Kidney (tissue), 14 donors: ENCODE measurements around the gene ARHGAP26. TPM values are rescaled to one million over a fixed set of nuclear protein-coding genes. Genes with fewer than 3 reads are reported as not detected.

Source experiments
- DNase-seq, 5 donors: peaks; one replicate each; pipeline ENCODE4 v3.0.0-alpha.2; 2013 to 2020
- FAIRE-seq: peaks from 2 replicates; lab custom pipeline; 2012; peaks lifted over from hg19 to GRCh38; lab: Jason Lieb, UNC
- H3K27ac ChIP-seq, 2 donors: one replicate each; pipeline ENCODE4 v1.7.0; 2013; ENCODE audit warnings: low read depth in 2 of 2, low read length in 2 of 2, inconsistent platforms in 1 of 2
- H3K27me3 ChIP-seq: one replicate; pipeline ENCODE4 v1.7.1; 2013; ENCODE audit warnings: low read length, inconsistent platforms; ENCODE audit not compliant: control insufficient read depth, insufficient read depth
- H3K36me3 ChIP-seq, 3 donors: one replicate each; pipeline versions ENCODE4 v1.7.0 to v1.7.1; 2013; ENCODE audit warnings: low read length in 3 of 3, control low read depth in 1 of 3, inconsistent platforms in 1 of 3; ENCODE audit not compliant: insufficient read depth in 3 of 3, control insufficient read depth in 2 of 3
- H3K4me1 ChIP-seq, 3 donors: one replicate each; pipeline versions ENCODE4 v1.7.0 to v1.7.1; 2013; ENCODE audit warnings: low read length in 3 of 3, inconsistent platforms in 1 of 3, low read depth in 1 of 3; ENCODE audit not compliant: control insufficient read depth in 2 of 3, insufficient read depth in 2 of 3
- H3K4me3 ChIP-seq, 3 donors: one replicate each; pipeline versions ENCODE4 v1.7.0 to v1.8.1; 2013; ENCODE audit warnings: low read length in 3 of 3, control low read depth in 1 of 3, inconsistent platforms in 1 of 3
- H3K9ac ChIP-seq, 3 donors: one replicate each; pipeline versions ENCODE4 v1.7.0 to v1.7.1; 2013; ENCODE audit warnings: low read length in 3 of 3, control low read depth in 1 of 3, inconsistent platforms in 1 of 3
- H3K9me3 ChIP-seq, 3 donors: one replicate each; pipeline versions ENCODE4 v1.7.0 to v1.7.1; 2013; ENCODE audit warnings: low read length in 3 of 3, control low read depth in 1 of 3, inconsistent platforms in 1 of 3; ENCODE audit not compliant: control insufficient read depth in 2 of 3, insufficient read depth in 1 of 3
- CTCF ChIP-seq: IDR thresholded peaks from 3 replicates; pipeline ENCODE4 v1.5.1; 2012; ENCODE audit warnings: mild to moderate bottlenecking, moderate library complexity, borderline replicate concordance; ENCODE audit not compliant: insufficient read depth; ENCODE audit errors: extremely low read depth
- intact Hi-C: fragments of 100-400 bp; cut with DNase I; formaldehyde crosslinking; loops from one replicate; pipeline ENCODE4 v1.11.1; 2022
- polyA plus RNA-seq: library from polyadenylated mRNA; stranded (reverse); fragments of 350-450 nt; fragmentation: Illumina TruSeq; extraction: RNeasy Lipid Tissue Mini Kit (QIAGEN cat#74804); gene quantifications from one replicate; pipeline ENCODE4 v1.2.3, GENCODE V29; 2014; ENCODE audit warnings: low read depth, low replicate concordance; ENCODE audit not compliant: insufficient read depth
- total RNA-seq: library from RNA; stranded (reverse); fragmentation: NEBNext Ultra II Directional; extraction: Animal tissue kit (Norgen Biotek cat#: 25700); gene quantifications from one replicate; pipeline ENCODE4 v1.2.1, GENCODE V29; 2021
- donor health status: control.
- donor health status: control.
- donor health status: control.
- donor health status: control.
- donor health status: control.
- donor health status: DM: yes; HTN: yes; CAD: no.
- donor health status: Normal renal cell carcinoma (clear cell type).

The ARHGAP26 gene
- total and polyA plus RNA-seq, 2 donors from 2014 or later = 2.5 to 85.7 TPM

DNA sequence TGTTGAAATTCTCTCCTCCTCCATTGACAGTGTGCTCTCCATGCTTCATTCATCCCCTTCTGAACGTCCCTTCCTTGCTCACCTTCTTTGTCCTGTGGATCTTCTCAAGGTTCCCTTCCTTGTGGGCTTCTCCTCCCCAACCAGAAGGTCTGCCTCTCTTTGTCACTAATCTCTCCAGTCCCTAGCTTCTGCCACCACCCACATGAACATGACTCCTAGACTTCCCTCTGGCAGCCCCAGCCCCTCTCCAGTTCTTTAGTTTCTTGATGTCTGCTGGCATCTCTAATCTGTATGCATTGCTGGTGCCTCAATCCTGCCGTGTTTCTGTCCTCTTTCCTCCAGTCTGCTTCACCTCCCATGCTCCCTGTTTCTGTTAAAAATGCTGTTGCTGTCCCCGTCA lies 79.3 kb downstream of the ARHGAP26 start:
- Histone ChIP-seq H3K4me3 (no peak overlapping the region), H3K4me1 (peaks cover 0 to 14% (median 13%) of the 10 kb centered on the region in 3 donors)
- no peak for TF ChIP-seq CTCF

GRCh38 chr5:142849880-142850279 lies 79.7 kb downstream of the ARHGAP26 start:
- no peaks in the 10 kb centered on the region for H3K36me3 ChIP-seq
- H3K27ac ChIP-seq = no peak overlapping the region
- no peak overlapping the region for H3K9ac ChIP-seq
- peaks cover 0 to 13% (median 13%) of the 10 kb centered on the region in 3 donors for H3K4me1 ChIP-seq
- no peak overlapping the region for H3K4me3 ChIP-seq
- DNase-seq (no peak), FAIRE-seq (no peak)
- no peaks in the 10 kb centered on the region for H3K27me3 ChIP-seq
- intact Hi-C loops = no loop called here
- no peak for TF ChIP-seq CTCF
- H3K9me3 ChIP-seq = no peaks in the 10 kb centered on the region

More for the DNA sequence above, 79.3 kb downstream of the ARHGAP26 start:
- DNase-seq = no peak
- H3K27me3 ChIP-seq = no peaks in the 10 kb centered on the region
- H3K36me3 ChIP-seq = no peaks in the 10 kb centered on the region
- intact Hi-C loops = no loop called here
- H3K9me3 ChIP-seq = no peaks in the 10 kb centered on the region
- H3K9ac ChIP-seq = no peak overlapping the region
- FAIRE-seq = no peak
- H3K27ac ChIP-seq = no peak overlapping the region

GRCh38 chr5:142851731-142852130 lies 81.6 kb downstream of the ARHGAP26 start:
- no peak for TF ChIP-seq CTCF
- intact Hi-C loops = no loop called here
- DNase-seq (no peak), FAIRE-seq (no peak)
- H3K9ac ChIP-seq = no peak overlapping the region
- H3K36me3 ChIP-seq = no peaks in the 10 kb centered on the region
- no peaks in the 10 kb centered on the region for H3K27me3 ChIP-seq
- no peak overlapping the region for H3K27ac ChIP-seq
- no peak overlapping the region for H3K4me3 ChIP-seq
- peaks cover 0 to 7% (median 0%) of the 10 kb centered on the region in 3 donors for H3K4me1 ChIP-seq
- H3K9me3 ChIP-seq = no peaks in the 10 kb centered on the region
